A549 (cell line): Measurements from ENCODE around the gene PPA2.

ENCODE experiments used
- CBX2 ChIP-seq: fragments of 200-600 bp; sonication (generic); IDR thresholded peaks from 2 replicates; pipeline ENCODE4 v1.6.1; 2016; ENCODE audit warnings: low read depth, mild to moderate bottlenecking, borderline replicate concordance
- ESRRA ChIP-seq: fragments of 150-350 bp; IDR thresholded peaks from 2 replicates; pipeline ENCODE4 v1.6.1; 2014; ENCODE audit warnings: mild to moderate bottlenecking, low read length, borderline replicate concordance
- JUNB ChIP-seq: fragments of >200 bp; sonication (Bioruptor Twin); formaldehyde crosslinking; IDR thresholded peaks from 2 replicates; pipeline ENCODE4 v1.6.1; 2016
- MYC ChIP-seq: IDR thresholded peaks from 2 replicates; pipeline ENCODE4 v1.6.1; 2012; ENCODE audit warnings: mild to moderate bottlenecking, inconsistent platforms, low read length, improper control_type of control experiment, borderline replicate concordance
- POLR2A ChIP-seq: IDR thresholded peaks from 2 replicates; pipeline ENCODE4 v1.6.1; 2012; ENCODE audit warnings: mild to moderate bottlenecking, low read length
- POLR2AphosphoS2 ChIP-seq: conservative IDR thresholded peaks from 2 replicates; pipeline ENCODE4 v1.6.1; 2012; ENCODE audit warnings: low read length, improper control_type of control experiment, inconsistent platforms
- RCOR1 ChIP-seq: fragments of 150-350 bp; IDR thresholded peaks from 2 replicates; pipeline ENCODE4 v1.6.1; 2014; ENCODE audit warnings: antibody characterized with exemption, low read length, low read depth
- SMC3 ChIP-seq: fragments of >200 bp; sonication (Bioruptor Twin); formaldehyde crosslinking; IDR thresholded peaks from 3 replicates; pipeline ENCODE4 v1.6.1; 2018; ENCODE audit warnings: inconsistent platforms
- TF ChIP-seq, protein P1 (sequence below): fragments of 250-450 bp; sonication (Bioruptor Pico); IDR thresholded peaks from 2 replicates; pipeline ENCODE4 v1.5.0; 2021; ENCODE audit warnings: mild to moderate bottlenecking, moderate library complexity, borderline replicate concordance
- TF ChIP-seq, protein P2 (sequence below): fragments of >200 bp; sonication (Bioruptor Twin); formaldehyde crosslinking; IDR thresholded peaks from 3 replicates; pipeline ENCODE4 v1.5.1; 2016
- TF ChIP-seq, protein P3 (sequence below): fragments of 150-350 bp; IDR thresholded peaks from 2 replicates; pipeline ENCODE4 v1.6.1; 2014; ENCODE audit warnings: low read depth, mild to moderate bottlenecking, low read length

DNA sequence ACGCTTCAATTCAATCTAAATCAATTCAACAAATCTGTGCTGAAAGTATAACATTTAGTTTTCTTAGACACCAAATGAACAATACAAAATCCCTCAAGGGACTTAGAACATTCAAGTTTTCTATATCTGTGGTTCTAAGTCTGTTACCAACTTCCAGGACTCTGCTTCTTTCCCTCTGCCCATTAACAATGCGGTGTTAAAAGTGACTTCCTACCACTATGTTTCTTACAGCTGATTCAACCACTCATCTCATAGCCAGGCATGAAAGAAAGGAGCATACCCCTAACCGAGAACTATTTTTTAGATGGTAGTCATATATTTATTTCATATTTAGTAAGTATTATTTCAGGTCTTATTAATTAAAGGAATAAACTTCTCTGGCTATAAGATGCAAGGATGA is 38.9 kb downstream of the PPA2 start:
- TF ChIP-seq JUNB (no peak), CBX2 (no peak), POLR2AphosphoS2 (no peak), RCOR1 (no peak), POLR2A (no peak), ESRRA (no peak), MYC (no peak), SMC3 (no peak)
- TF ChIP-seq, protein P1, sequence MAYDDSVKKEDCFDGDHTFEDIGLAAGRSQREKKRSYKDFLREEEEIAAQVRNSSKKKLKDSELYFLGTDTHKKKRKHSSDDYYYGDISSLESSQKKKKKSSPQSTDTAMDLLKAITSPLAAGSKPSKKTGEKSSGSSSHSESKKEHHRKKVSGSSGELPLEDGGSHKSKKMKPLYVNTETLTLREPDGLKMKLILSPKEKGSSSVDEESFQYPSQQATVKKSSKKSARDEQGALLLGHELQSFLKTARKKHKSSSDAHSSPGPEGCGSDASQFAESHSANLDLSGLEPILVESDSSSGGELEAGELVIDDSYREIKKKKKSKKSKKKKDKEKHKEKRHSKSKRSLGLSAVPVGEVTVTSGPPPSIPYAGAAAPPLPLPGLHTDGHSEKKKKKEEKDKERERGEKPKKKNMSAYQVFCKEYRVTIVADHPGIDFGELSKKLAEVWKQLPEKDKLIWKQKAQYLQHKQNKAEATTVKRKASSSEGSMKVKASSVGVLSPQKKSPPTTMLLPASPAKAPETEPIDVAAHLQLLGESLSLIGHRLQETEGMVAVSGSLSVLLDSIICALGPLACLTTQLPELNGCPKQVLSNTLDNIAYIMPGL (CRISPR knock-in tag) = no peak
- TF ChIP-seq, protein P2, sequence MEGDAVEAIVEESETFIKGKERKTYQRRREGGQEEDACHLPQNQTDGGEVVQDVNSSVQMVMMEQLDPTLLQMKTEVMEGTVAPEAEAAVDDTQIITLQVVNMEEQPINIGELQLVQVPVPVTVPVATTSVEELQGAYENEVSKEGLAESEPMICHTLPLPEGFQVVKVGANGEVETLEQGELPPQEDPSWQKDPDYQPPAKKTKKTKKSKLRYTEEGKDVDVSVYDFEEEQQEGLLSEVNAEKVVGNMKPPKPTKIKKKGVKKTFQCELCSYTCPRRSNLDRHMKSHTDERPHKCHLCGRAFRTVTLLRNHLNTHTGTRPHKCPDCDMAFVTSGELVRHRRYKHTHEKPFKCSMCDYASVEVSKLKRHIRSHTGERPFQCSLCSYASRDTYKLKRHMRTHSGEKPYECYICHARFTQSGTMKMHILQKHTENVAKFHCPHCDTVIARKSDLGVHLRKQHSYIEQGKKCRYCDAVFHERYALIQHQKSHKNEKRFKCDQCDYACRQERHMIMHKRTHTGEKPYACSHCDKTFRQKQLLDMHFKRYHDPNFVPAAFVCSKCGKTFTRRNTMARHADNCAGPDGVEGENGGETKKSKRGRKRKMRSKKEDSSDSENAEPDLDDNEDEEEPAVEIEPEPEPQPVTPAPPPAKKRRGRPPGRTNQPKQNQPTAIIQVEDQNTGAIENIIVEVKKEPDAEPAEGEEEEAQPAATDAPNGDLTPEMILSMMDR = no peak
- TF ChIP-seq, protein P3, sequence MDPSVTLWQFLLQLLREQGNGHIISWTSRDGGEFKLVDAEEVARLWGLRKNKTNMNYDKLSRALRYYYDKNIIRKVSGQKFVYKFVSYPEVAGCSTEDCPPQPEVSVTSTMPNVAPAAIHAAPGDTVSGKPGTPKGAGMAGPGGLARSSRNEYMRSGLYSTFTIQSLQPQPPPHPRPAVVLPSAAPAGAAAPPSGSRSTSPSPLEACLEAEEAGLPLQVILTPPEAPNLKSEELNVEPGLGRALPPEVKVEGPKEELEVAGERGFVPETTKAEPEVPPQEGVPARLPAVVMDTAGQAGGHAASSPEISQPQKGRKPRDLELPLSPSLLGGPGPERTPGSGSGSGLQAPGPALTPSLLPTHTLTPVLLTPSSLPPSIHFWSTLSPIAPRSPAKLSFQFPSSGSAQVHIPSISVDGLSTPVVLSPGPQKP = no peak
